GM18907 (cell line): ENCODE data around the gene PLCG2.
"Not testable (repeated sequence)": the region's sequence is repeated elsewhere in the genome, so short reads cannot be mapped to it uniquely, and the experiment has no call there.

Source experiments
- ATAC-seq: cut with Tn5 transposase; IDR thresholded peaks from one replicate; pipeline ENCODE4 v1.9.1; 2021; ENCODE audit warnings: mild to moderate bottlenecking, moderate library complexity; ENCODE audit not compliant: unreplicated experiment

The PLCG2 gene

DNA sequence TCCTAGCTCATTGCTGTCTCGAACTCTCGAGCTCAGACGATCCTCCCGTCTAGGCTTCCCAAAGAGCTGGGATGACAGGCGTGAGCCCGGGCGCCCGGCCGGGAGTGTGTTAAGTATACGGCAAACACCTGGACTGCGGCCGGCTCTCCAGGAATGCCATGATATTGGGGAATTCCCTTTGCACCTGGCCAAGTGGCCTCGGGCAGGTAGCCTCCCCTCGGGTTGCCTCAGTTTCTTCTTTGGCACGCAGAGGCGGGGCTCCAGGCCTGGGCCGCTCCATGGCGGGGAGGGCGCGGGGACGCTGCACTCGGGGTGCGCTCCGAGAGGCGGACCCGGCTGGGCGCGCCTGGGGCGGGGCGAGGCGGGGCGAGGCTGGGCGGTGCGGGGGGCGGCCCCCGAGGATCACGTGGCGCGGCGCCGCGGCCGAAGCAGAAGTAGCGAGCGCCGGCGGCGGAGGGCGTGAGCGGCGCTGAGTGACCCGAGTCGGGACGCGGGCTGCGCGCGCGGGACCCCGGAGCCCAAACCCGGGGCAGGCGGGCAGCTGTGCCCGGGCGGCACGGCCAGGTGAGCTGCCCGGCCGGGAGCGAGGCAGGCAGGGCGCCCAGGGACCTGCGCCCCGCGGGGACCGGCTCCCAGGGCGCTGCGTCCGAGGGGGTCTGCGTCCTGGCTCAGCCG lies at the start of gene PLCG2:
Gene PLCG2, plus strand, starts transcription at position 431 of the 675 bp plus-strand sequence. CDS start 6,699 bp downstream, outside the sequence.
- ATAC-seq: peak; percentile 79

DNA sequence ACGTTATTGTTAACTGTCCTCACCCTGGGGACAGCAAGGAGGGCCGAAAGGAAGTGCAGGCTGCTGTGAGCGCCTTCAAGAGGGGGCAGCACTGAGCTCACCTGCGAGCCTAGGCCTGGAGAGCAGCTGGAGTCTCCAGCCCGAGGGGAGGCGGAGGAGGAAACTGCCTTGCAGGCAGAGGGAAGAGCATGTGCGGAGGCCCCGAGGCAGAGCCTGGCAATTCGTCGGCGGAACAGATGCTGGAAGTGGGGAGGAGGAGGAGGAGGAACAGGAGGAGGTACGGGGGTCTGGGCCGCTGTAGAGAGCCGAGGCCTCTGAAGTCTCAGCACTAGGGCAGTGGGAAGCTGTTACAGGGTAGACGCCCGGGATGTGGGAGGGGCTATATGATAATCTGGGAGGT lies 49.6 kb upstream of the PLCG2 start:
- no peak for ATAC-seq

DNA sequence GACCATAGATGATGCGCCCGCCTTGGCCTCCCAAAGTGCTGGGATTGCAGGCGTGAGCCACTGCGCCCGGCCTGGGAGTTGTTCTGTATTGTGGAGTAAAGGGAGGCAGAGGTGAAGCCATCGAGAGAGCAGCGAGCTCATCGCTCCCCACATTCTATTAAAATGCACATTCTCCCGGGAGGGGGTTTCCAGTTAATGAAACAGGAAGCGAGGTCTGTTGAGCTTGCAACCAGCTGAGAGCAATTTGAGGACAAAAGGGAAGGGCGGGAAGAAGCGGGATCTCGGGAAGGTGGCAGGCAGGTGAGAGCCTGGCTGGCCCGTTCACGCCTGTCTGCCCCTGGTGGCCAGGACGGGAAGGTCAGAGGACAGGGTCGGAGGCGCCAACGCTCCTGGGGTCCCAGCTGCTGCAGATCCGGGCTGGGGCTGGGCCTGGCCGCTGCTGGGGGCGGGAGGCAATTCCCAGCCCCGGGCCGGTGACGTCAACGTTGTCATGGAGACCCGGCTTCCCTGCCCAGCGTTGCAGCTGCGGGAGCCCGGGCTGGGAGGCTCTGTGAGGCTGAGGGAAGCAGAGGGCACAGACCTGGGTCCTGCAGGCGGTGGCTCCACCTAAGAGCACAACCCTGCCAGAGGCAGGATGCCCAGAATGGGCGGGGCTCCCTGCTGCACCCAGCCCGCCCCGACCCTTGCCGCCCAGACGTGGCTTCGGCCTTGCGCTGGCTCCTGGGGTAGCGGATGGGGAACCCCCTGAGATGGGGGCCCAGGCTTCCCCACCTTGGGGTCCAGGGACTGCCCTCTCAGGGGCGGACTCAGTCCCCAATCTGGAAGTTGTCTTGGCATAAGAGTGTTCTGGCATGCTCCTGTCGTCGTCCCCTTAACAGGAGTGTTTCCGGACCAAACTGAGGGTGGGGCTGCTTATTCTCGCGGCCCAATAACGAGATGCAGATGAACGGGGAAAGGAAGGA lies 48.7 kb upstream of the PLCG2 start:
- ATAC-seq: peak; percentile 80

DNA sequence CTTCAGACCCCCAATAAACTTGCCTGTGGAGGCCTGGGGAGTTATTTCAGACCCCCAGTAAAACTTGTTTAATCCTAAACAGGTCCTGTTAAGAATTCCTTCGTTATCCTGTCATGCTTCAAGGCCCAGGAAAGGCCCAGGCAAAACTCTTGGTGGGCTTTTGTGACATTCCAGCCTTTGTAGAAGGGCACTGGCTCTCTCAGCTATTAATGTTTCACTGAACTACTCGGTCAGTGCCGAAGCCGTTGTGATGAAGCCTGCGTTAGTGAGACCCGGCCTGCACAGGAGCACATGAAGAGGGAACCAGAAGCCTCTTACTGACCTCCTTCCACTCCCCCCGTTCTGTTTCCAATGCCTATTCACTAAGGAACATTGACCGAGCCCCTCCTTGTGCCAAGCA lies 47.4 kb upstream of the PLCG2 start:
- no peak for ATAC-seq

DNA sequence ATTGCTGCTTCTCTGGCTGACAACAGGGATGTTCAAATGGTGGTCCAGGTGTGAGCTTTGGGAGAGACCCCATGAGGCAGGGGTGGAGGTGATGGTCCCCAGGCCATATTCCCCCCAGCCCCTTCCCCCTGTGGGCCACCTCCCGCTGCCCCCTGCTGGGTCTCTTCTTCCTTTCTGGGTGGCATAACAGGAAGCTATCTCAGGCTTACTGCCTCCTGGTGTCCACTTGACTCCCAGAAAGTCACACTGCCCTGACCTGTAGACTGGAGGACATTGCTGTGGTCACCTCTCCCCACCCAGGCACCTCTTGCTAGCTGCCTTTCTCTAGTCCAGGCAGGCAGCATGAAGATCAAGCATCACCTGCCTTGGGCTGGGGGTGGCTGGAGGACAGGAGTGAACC lies 46.4 kb upstream of the PLCG2 start:
- ATAC-seq: no peak

DNA sequence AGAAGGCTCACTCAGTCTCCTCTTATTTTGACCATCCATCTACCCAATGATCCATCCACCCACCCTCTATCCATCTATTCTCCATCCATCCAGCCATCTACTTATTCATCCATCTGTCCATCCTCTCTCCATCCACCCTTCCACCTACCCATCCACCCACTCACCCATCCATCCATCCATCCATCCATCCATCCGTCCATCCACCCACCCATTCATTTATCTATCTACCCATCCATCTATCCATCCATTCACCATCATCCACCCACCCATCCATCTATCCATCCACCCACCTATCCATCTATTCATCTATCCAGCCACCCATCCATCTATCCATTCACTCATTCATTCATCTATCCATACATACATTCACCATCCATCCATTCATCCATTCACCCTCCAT lies 45.8 kb upstream of the PLCG2 start:
- no peak for ATAC-seq

DNA sequence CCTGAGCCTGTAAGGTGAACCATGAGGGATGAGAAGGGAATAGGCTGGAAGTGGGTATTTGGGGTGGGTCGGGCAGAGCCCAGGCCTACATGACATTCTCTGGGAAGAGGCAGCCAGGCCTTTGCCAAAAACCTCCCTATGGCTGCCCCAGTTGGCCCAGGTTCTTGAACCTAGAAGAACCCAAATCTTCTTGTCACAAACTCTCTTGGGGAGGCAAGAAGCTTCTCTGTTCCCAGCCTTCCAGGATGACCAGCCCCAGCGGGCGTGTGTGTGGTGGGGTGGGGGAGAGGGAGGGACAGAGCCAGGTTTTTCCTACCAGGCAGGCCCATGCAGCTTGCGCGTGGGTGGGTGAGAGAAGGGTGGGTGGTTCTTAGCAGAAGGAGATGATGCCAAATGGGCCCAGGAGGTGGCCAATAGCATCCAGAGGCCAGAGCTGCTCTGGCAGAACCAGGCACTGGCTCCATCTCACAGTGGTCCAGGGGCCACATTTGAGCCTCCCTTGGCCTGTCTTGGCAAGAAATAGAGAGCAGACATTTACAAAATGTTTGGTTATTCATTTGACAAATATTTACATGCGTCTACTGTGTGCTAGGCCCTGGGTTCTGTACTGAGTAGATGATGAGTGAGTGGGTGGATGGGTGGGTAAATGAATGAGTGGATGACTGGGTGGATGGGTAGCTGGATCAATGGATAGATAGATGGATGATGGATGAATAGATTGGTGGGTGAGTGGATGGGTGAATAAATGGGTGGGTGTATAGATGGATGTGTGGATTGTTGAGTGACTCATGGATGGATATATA lies 44.3 kb upstream of the PLCG2 start:
- ATAC-seq: no peak

DNA sequence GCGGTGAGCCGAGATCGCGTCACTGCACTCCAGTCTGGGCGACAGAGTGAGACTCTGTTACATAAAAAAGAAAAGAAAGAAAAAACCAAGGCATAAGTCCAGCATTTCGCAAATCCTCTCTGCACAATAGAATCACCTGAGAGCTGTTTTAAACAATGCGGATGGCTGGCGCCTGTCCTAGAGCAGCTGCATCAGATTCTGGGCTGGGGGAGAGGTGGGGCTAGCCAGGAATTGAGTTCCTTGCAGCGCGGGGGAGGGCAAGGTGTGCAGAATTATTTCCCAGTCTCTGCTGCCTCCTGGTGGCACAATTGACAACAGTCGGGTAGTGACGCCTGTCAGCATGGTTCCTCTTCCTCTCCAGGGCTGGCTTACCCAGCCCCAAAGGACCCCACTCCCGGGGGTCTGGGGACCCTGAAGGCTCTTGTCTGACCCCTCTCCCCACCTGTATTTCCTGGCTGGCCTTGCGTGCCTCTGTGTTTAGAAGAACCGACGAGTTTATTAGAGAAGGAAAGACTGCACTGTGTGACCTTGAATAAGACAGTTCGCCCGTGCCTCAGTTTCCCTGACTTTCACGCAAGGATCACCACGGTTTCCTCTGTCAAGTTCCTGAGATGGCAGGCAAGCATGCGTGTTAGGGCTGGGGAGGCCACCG lies 41.1 kb upstream of the PLCG2 start:
- ATAC-seq: peak; percentile 56

DNA sequence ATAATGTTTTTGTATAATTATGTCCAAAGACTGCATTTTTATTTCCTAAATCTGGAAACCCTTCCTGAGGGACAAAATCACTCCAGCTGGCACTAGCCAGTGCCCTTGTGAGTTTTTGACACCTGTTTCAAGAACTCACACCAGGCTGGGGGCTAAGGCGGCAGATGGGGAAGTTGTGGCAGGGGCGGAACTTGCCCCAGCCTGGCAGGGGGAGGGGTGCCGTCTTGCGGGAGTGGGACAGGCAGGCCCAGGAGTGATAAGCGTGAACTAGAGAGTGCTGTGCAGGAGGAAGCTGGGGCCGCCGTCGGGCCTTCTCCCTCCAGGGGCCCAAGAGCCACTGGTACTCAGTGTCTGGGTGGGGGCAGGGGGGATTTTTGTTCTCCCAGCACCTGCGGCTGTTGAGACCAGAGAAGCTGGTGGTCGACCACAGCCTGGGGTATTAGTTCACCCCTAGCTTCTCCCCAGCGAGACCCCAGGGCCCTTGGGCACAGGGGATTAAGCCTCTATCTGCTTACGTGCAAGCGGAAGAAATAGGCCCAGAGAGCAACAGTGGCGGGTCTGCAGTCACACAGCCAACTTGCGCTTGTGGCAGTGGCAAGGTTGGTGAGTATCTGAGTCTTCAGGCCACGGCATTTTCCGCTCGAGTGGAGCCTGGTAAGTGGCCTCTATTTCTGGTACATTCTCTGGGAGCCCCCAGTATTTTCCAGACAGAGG lies 40.2 kb upstream of the PLCG2 start:
- ATAC-seq: peak; percentile 39

DNA sequence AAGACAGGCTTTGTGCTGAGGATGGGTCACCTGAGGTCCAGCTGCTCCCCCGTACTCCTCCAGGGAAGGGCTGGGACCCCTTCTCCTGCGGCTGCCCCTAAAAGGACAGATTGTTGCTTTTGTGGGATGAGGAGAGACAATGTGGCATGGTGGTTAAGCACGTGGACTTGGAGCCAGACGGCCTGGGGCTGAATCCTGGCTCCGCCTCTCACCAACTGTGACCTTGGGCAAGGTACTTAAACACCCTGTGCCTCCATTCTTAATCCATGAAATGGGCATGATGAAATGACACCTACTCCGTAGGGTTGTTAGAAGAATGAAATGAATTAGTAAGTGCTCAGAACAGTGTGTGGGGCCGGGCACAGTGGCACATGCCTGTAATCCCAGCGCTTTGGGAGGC lies 39.6 kb upstream of the PLCG2 start:
- ATAC-seq: no peak

DNA sequence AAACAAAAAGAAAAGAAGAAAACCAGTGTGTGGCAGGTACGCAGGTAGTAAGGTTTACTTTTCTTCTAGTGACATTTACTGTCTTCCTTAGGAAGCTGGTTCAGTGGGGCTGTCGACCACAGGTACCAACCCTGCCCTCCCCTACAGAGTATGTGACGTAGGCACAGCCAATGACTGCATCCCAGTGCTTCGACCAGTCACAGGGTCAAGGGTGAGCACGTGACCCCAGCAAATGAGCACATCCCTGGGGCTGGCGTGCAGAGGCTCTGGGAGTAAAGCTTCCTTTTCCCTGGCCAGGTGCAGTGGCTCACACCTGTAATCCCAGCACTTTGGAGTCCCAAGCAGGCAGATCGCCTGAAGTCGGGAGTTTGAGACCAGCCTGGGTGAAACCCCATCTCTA lies 38.9 kb upstream of the PLCG2 start:
- peak; percentile 62 for ATAC-seq

DNA sequence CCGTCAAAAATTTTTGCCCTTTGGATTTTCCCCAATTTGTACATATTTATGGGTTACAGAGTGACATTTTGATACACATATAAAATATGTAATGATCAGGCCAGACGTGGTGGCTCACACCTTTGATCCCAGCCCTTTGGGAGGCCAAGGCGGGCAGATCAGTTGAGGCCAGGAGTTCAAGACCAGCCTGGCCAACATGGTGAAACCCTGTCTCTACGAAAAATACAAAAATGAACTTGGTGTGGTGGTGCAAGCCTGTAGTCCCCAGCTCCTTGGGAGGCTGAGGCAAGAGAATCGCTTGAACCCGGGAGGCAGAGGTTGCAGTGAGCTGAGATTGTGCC lies 37.7 kb upstream of the PLCG2 start:
- not testable (repeated sequence) for ATAC-seq

DNA sequence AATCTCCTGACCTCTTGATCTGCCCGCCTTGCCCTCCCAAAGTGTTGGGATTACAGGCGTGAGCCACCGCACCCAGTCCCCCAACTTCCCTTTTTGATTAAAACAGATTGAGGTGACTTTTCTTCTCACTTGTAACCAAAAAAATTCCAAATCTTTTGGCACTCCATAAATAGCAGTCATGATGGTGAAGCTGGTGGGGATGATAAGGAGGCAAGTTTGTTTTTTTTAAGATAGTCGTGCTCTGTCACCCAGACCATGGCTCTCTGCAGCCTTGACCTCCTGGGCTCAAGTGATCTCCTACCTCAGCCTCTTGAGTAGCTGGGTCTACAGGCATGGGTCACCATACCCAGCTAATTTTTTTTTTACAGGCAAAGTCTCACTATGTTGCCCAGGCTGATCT lies 34.7 kb upstream of the PLCG2 start:
- ATAC-seq: no peak

DNA sequence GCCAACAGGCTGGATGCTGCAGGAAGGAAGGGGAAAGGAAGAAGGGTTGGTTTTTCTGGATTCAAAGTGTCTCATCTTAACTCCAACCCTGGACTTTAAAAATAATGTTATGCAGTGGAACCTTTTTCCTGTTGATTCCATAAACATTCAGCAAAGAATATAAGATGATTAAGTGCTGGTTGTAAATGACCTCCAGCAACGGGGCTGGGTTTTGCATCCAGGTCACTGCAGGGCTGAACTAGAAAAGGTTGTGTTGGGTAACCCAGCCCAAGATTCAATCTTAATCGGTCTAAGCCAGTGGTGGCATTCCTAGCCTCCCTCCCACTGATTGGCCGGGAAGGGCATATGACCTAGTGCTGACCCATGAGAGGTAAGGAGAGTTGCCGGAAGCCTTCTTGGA lies 34.2 kb upstream of the PLCG2 start:
- no peak for ATAC-seq

DNA sequence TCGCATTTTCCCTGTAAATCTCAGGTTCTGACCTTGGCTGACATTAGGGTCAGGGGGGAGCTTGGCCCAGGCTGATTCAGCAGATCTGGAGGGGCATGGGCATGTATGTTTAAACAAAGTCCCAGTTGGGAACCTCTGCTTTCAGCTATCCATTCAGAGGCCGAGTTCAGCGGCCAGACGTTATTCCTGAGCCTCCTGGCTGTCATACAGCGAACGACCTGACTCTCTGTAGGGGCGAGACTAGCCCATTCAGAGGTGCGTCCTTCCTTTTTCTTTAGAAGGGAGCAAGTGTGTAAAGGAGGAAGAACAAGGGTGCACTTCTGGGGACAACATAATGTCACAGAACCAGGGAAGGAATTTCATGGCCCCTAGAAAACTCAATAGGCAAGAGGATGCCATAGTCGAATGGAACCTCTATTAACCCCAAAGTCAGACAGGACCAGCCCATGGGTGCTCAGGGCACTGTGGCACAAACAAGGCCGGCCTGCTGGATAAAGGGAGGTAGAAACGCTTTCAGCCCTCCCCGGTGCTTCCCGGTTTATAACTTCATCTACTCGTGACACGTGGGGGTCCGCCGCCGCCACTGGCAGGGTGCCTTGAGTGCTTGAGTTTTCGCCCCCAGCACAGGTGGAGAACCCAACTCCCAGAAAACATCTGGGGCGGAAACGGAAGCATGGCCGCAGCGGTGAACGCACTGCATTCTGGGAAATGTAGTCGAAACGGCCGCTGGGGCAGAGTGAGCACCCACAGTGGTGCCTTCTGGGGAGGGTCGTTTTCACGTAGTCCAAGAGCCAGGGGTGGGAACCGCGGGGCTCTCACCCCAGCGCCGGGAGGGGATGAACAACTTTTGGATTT lies 33.2 kb upstream of the PLCG2 start:
- ATAC-seq: peak; percentile 69

DNA sequence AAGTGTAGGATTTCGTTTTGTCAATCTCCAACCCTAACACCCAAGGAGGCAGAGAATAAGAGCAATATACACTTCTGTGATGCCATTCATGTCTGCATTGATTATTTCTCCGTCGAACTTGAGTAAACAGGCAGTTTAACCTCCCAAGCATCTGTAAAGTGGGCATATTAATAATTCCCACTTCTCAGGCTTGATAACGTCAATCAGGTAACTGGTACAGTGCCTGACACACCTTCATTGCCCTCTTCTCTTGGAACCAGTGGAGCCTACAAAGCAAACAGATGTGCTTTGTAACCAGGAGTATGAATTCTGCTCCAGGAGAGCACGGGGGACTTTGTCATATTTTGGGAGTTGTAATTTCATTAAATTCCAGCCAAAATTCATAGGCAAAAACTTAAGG lies 32.5 kb upstream of the PLCG2 start:
- no peak for ATAC-seq

DNA sequence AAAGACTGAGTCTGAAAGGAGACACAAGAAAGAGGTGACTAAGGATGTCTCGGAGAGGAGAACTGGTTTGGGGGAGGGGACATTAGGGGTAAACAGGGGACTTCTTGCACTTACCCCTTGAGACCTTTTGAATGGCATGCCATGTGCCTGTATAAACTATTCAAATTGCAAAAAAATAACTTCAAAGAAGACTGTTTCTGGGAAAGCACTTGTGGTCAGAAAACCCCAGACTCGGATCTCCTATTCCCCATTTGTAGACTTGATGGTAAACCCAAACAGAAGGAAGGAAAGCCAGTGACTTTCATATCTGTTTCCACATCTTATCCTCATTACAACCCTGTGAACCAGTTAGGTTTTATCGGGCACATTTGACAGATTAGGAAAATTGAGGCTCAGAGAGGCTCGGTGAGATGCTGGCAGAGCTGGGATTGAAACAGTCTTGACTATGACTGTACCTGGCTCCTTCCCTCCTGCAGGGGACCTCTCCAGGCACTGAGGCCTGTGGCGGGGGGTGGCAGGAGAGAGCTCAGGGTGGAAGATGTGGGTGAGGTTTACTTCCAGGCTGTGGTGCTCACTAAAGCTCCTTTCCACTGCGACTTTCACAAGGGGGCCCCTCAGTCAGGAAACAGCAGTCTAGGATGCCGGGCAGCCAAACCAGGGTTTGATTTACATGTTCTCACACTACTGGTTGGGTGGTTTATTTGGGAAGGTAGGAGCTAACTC lies 30.5 kb upstream of the PLCG2 start:
- no peak for ATAC-seq

DNA sequence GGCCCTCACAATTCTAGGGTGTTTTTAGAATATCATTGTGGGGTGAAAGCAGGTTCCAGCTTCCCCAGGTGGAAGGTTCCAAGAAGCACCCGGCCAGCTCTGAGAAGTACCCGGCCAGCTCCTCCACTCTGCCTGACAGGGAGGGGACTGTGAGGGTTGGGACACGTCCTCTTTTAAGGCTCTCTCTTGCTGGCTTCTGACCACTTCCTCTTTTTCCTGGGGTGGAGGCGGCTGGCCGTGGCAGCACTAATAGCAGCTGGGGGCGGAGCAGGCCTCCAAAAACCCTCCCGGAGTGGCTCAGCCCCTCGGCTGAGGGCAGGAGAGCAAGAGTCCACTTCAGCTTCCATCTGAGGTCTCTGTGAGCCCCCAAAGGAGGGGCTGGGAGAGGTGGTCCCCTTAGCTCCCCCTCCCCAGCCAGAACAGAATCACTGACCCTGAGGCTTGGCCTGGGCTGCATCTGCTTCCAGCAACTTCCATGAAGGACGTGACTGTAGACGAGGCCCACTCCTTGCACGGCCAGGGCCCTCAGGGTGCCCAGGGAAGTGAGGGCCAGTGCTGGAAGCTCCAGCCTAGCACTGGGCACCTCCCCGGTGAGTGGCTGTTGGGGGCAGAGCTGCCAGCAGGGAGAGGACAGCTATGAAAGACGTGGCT lies 26.7 kb upstream of the PLCG2 start:
- peak; percentile 88 for ATAC-seq
